HepG2 (cell line): ENCODE data around the gene SUCLG1. TPM values are rescaled to one million over a fixed set of nuclear protein-coding genes. Genes with fewer than 3 reads are reported as not detected.
A peak's percentile ranks its signal among the peaks of the same experiment; 100 is the strongest.

Experiments used
- CEBPB ChIP-seq: IDR thresholded peaks from 2 replicates; pipeline ENCODE4 v1.6.1; 2011; ENCODE audit warnings: low read depth, low read length, improper control_type of control experiment, borderline replicate concordance
- CREM ChIP-seq, 2 experiments: sonication (generic) in 1 of 2; formaldehyde crosslinking in 1 of 2; IDR thresholded peaks; 2 replicates each; pipeline versions ENCODE4 v1.4.0 to v1.6.1; 2016 to 2020; ENCODE audit warnings: antibody characterized with exemption in 1 of 2, mild to moderate bottlenecking in 1 of 2, missing genetic modification reagents in 1 of 2
- CTCF ChIP-seq: sonication (generic); formaldehyde crosslinking; IDR thresholded peaks from 2 replicates; pipeline ENCODE4 v1.5.0; 2020; ENCODE audit warnings: mild to moderate bottlenecking, missing genetic modification reagents, moderate library complexity
- GTF2F1 ChIP-seq: fragments of 150-350 bp; IDR thresholded peaks from 2 replicates; pipeline ENCODE4 v1.6.1; 2014; ENCODE audit warnings: low read length
- HIC2 ChIP-seq: sonication (generic); formaldehyde crosslinking; IDR thresholded peaks from 2 replicates; pipeline ENCODE4 v1.9.0; 2022; ENCODE audit warnings: low read depth, missing genetic modification reagents
- KDM4B ChIP-seq: sonication (generic); formaldehyde crosslinking; IDR thresholded peaks from 2 replicates; pipeline ENCODE4 v1.4.0; 2020; ENCODE audit warnings: missing genetic modification reagents
- PRDM15 ChIP-seq: sonication (generic); formaldehyde crosslinking; IDR thresholded peaks from 2 replicates; pipeline ENCODE4 v1.4.0; 2020; ENCODE audit warnings: missing genetic modification reagents
- RAD21 ChIP-seq: fragments of 450-650 bp; formaldehyde crosslinking; IDR thresholded peaks from 2 replicates; pipeline ENCODE4 v1.5.0; 2020; ENCODE audit warnings: mild to moderate bottlenecking
- SP2 ChIP-seq: sonication (generic); formaldehyde crosslinking; IDR thresholded peaks from 2 replicates; pipeline ENCODE4 v1.5.1; 2020; ENCODE audit warnings: mild to moderate bottlenecking, missing genetic modification reagents
- STAT5B ChIP-seq: sonication (generic); formaldehyde crosslinking; IDR thresholded peaks from 2 replicates; pipeline ENCODE4 v1.4.0; 2020; ENCODE audit warnings: missing genetic modification reagents
- ZNF124 ChIP-seq: sonication (generic); formaldehyde crosslinking; IDR thresholded peaks from 2 replicates; pipeline ENCODE4 v1.4.0; 2020; ENCODE audit warnings: missing genetic modification reagents
- ZNF44 ChIP-seq: sonication (generic); formaldehyde crosslinking; IDR thresholded peaks from 2 replicates; pipeline ENCODE4 v1.5.1; 2020; ENCODE audit warnings: mild to moderate bottlenecking, missing genetic modification reagents
- ZNF674 ChIP-seq: sonication (generic); formaldehyde crosslinking; IDR thresholded peaks from 2 replicates; pipeline ENCODE4 v1.5.0; 2020; ENCODE audit warnings: low read depth, mild to moderate bottlenecking, missing genetic modification reagents
- ZNF7 ChIP-seq: IDR thresholded peaks from 2 replicates; pipeline ENCODE4 v1.6.1; 2016; ENCODE audit warnings: missing biosample characterization, missing genetic modification reagents
- polyA plus RNA-seq, 8 experiments: library from polyadenylated mRNA; depleted of rRNA in 3 of 8; stranded (reverse) in 7 of 8; unstranded in 1 of 8; fragments of >200 nt; fragmentation: Illumina TruSeq in 4 of 8; extraction: Trizol in 4 of 8; gene quantifications; 2 replicates each; pipeline versions ENCODE4 v1.2.1 to v1.2.3, GENCODE V29; 2011 to 2016; ENCODE audit warnings: low read depth in 4 of 8, missing spikeins in 1 of 8, mixed read lengths in 1 of 8; ENCODE audit not compliant: insufficient read depth in 1 of 8
- total RNA-seq, 5 experiments: library from RNA; depleted of rRNA; stranded (reverse); fragments of >200 nt; fragmentation: Illumina TruSeq; extraction: Trizol; gene quantifications; 2 replicates each; pipeline ENCODE4 v1.2.3, GENCODE V29; 2016; ENCODE audit warnings: low read depth in 1 of 5
- TF ChIP-seq, protein P1 (sequence below): sonication (generic); formaldehyde crosslinking; IDR thresholded peaks from 2 replicates; pipeline ENCODE4 v1.4.0; 2020; ENCODE audit warnings: missing genetic modification reagents, borderline replicate concordance

SUCLG1 gene
- total and polyA plus RNA-seq, 2 of the 13 experiments (the other 11 are each of a cell fraction or from before 2014, with no cell fraction given): 58.7 to 121 TPM

GRCh38 chr2:84495539-84496146 is 36.6 kb upstream of the SUCLG1 start (continued):
- TF ChIP-seq, protein P1, sequence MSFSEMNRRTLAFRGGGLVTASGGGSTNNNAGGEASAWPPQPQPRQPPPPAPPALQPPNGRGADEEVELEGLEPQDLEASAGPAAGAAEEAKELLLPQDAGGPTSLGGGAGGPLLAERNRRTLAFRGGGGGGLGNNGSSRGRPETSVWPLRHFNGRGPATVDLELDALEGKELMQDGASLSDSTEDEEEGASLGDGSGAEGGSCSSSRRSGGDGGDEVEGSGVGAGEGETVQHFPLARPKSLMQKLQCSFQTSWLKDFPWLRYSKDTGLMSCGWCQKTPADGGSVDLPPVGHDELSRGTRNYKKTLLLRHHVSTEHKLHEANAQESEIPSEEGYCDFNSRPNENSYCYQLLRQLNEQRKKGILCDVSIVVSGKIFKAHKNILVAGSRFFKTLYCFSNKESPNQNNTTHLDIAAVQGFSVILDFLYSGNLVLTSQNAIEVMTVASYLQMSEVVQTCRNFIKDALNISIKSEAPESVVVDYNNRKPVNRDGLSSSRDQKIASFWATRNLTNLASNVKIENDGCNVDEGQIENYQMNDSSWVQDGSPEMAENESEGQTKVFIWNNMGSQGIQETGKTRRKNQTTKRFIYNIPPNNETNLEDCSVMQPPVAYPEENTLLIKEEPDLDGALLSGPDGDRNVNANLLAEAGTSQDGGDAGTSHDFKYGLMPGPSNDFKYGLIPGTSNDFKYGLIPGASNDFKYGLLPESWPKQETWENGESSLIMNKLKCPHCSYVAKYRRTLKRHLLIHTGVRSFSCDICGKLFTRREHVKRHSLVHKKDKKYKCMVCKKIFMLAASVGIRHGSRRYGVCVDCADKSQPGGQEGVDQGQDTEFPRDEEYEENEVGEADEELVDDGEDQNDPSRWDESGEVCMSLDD (CRISPR knock-in tag): no peak
- TF ChIP-seq RAD21 (peak; percentile 65), HIC2 (CRISPR knock-in tag) (no peak), ZNF124 (CRISPR knock-in tag) (no peak), ZNF7 (CRISPR knock-in tag) (peak; percentile 94), KDM4B (no peak), ZNF674 (CRISPR knock-in tag) (no peak), GTF2F1 (no peak), CTCF (CRISPR knock-in tag) (peak; percentile 81), STAT5B (CRISPR knock-in tag) (no peak), ZNF44 (CRISPR knock-in tag) (no peak), CEBPB (no peak), PRDM15 (CRISPR knock-in tag) (no peak), SP2 (no peak), CREM (IDR thresholded peaks at IDR 0.05) (no peak), CREM (CRISPR knock-in tag; IDR thresholded peaks at IDR 0.05) (no peak)
